Motor neuron (in vitro differentiated cells): ENCODE results near the gene MTA1. TPM values are rescaled to one million over a fixed set of nuclear protein-coding genes. Genes with fewer than 3 reads are reported as not detected.

ENCODE experiments used
- ATAC-seq, 8 experiments: fragments of 200-7000 bp; cut with Tn5 transposase; replicated peaks in 6 of 8; 2 replicates each; pipeline ENCODE4 v1.8.0; 2021; ENCODE audit warnings: mild to moderate bottlenecking in 8 of 8, moderate library complexity in 8 of 8
- H3K27ac ChIP-seq, 2 donors: fragments of 250-450 bp; sonication (Bioruptor Pico); 2 replicates each; pipeline ENCODE4 v1.9.0; 2021; ENCODE audit warnings: antibody characterized with exemption in 2 of 2, mild to moderate bottlenecking in 2 of 2, moderate library complexity in 1 of 2
- H3K4me1 ChIP-seq, 2 donors: fragments of 250-450 bp; sonication (Bioruptor Pico); replicated peaks in 1 of 2; 2 replicates each; pipeline ENCODE4 v1.6.1; 2021; ENCODE audit warnings: antibody characterized with exemption in 2 of 2, mild to moderate bottlenecking in 2 of 2, moderate library complexity in 1 of 2
- H3K4me3 ChIP-seq, 5 donors: fragments of 250-450 bp; sonication (Bioruptor Pico); 2 replicates each; pipeline ENCODE4 v1.9.0; 2021; ENCODE audit warnings: antibody characterized with exemption in 5 of 5, mild to moderate bottlenecking in 5 of 5, moderate library complexity in 4 of 5
- WGBS, 10 experiments: fragments of 450-650 bp; shearing (Covaris generic); methylation state at CpG; one replicate each; pipeline ENCODE4 v1.0.0; 2022; 5-methylcytosine and 5-hydroxymethylcytosine counted together
- in situ Hi-C, 9 experiments: fragments of 400-800 bp; cut with MboI; loops; one replicate each; pipeline ENCODE4 v1.15.0; 2021; ENCODE audit warnings: low sequenced_read_pairs in 9 of 9, low pct_unique_long_range_greater_than_20kb in 2 of 9; ENCODE audit not compliant: unreplicated experiment in 9 of 9
- total RNA-seq, 8 experiments: library from RNA; unstranded; fragments of 300-600 nt; gene quantifications; 2 replicates each; pipeline versions ENCODE4 v1.2.3 to v1.2.4, GENCODE V29; 2022

Gene MTA1
- total RNA-seq, 8 experiments from 2014 or later, result 27.1 to 101 (median 52.4) TPM

- in situ Hi-C loops, result no loop called here
- H3K4me1 ChIP-seq, result no peaks in the 10 kb centered on the region
- no peak overlapping the region for H3K4me3 ChIP-seq
- ATAC-seq, result no peak
- H3K27ac ChIP-seq, result no peak overlapping the region
- 90 to 100% (median 100%) methylated on average over 1 to 17 of the region's 32 CpGs; no CpG with 5 or more reads in 6 of the 10 experiments for WGBS, 10 experiments
Measured at GRCh38 chr14:105383083-105383730, 36.4 kb upstream of the MTA1 start.

GRCh38 chr14:105384041-105384557, 35.5 kb upstream of the MTA1 start:
- ATAC-seq, result no peak
- in situ Hi-C loops, result no loop called here
- Histone ChIP-seq H3K4me1 (no peaks in the 10 kb centered on the region), H3K4me3 (no peak overlapping the region), H3K27ac (no peak overlapping the region)
- WGBS, 10 experiments, result 98 to 100% (median 100%) methylated on average over 1 to 7 of the region's 23 CpGs; no CpG with 5 or more reads in 7 of the 10 experiments

GRCh38 chr14:105384605-105385321, 34.9 kb upstream of the MTA1 start:
- Histone ChIP-seq H3K4me1 (no peaks in the 10 kb centered on the region), H3K27ac (no peak overlapping the region), H3K4me3 (no peak overlapping the region)
- in situ Hi-C loops, result no loop called here
- WGBS, 10 experiments, result 94 to 100% methylated on average over 3 of the region's 29 CpGs; no CpG with 5 or more reads in 8 of the 10 experiments
- ATAC-seq, result no peak

DNA sequence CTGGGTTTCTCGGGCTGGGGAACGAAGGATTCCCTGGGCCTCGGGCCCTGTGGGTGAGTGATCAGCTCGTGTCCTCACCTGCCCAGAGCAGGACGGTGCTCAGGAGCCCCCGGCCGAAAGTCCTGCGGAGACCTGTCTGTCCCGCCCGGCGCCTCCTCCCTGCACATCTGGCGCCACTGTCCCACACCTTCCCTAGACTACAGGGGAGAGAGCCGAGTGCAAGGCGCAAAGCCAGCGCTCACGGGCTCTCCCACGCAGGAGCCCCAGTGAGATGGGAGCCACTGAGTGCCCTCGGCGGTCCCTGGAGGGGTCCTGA, 34.3 kb upstream of the MTA1 start:
- in situ Hi-C loops, result no loop called here
- no peak for ATAC-seq
- no peaks in the 10 kb centered on the region for H3K4me1 ChIP-seq
- H3K27ac ChIP-seq, result no peak overlapping the region
- H3K4me3 ChIP-seq, result no peak overlapping the region
- 84 to 100% (median 89%) methylated on average over 3 to 8 of the region's 19 CpGs; no CpG with 5 or more reads in 6 of the 10 experiments for WGBS, 10 experiments

- in situ Hi-C loops, result no loop called here
- H3K4me3 ChIP-seq, result no peak overlapping the region
- H3K4me1 ChIP-seq, result no peaks in the 10 kb centered on the region
- WGBS, 10 experiments, result 82 to 100% (median 94%) methylated on average over 1 to 7 of the region's 22 CpGs; no CpG with 5 or more reads in 2 of the 10 experiments
- no peak overlapping the region for H3K27ac ChIP-seq
- no peak for ATAC-seq
Measured at GRCh38 chr14:105385698-105386365, 33.8 kb upstream of the MTA1 start.

DNA sequence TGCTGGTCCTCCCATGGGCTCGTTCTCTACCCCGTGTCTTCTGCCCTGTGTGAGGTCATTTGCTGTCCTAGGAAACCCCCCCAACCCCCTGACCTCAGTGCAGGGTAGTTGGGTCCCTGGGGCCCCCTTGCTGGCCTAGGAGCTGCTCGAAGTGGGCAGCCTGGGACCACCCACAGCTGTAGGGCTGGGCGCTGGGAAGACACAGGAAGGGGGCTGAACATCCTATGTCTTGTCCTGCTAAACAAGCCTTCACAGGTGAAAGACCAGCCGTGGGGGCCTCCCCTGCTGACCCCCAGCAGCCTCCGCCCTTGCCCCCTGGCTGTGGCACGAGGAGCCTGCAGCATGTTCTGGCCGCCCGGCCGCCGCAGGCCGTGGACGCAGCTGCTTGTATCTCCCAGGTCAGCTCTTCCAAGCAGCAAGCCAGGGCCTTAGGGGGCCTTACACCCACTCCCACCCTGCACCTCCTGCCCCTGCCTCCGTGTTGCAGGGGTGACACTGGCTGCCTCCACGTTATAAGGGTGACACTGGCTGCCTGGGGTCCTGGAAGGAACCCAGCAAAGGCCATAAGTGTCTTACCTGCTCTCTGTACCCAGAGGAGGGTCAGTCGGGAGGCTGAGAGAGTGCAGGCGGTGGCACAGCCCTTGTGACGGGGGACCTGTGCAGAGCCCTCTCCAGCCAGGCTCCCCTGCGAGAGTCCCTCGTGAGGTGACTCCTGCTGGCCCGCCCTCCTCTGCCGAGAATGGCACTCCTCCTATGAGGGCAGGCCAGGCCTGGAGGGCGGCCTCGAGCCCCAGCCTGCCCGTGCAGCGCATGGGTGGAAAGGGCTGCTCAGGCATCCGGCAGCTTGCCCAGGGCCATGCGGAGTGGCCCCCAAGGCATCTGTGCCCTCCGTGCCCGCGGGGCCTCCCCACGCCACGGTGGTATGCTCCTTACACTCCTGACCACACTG, 32.8 kb upstream of the MTA1 start:
- no peak for ATAC-seq
- 90 to 98% (median 91%) methylated on average over 2 to 8 of the region's 33 CpGs; no CpG with 5 or more reads in 7 of the 10 experiments for WGBS, 10 experiments
- no peak overlapping the region for H3K4me3 ChIP-seq
- H3K4me1 ChIP-seq, result no peaks in the 10 kb centered on the region
- no peak overlapping the region for H3K27ac ChIP-seq
- in situ Hi-C loops, result no loop called here

- 87% methylated on average over 3 of the region's 10 CpGs; no CpG with 5 or more reads in 9 of the 10 experiments for WGBS, 10 experiments
- no peak overlapping the region for H3K27ac ChIP-seq
- no peaks in the 10 kb centered on the region for H3K4me1 ChIP-seq
- ATAC-seq, result no peak
- in situ Hi-C loops, result no loop called here
- no peak overlapping the region for H3K4me3 ChIP-seq
Measured at GRCh38 chr14:105387530-105387922, 32.1 kb upstream of the MTA1 start.

- ATAC-seq, result peak in 1 of 8 experiments; percentile 13
- 82 to 100% (median 88%) methylated on average over 1 to 11 of the region's 25 CpGs; no CpG with 5 or more reads in 5 of the 10 experiments for WGBS, 10 experiments
- H3K27ac ChIP-seq, result no peak overlapping the region
- in situ Hi-C loops, result no loop called here
- no peak overlapping the region for H3K4me3 ChIP-seq
- H3K4me1 ChIP-seq, result no peaks in the 10 kb centered on the region
Measured at GRCh38 chr14:105388110-105388951, 31.3 kb upstream of the MTA1 start.

DNA sequence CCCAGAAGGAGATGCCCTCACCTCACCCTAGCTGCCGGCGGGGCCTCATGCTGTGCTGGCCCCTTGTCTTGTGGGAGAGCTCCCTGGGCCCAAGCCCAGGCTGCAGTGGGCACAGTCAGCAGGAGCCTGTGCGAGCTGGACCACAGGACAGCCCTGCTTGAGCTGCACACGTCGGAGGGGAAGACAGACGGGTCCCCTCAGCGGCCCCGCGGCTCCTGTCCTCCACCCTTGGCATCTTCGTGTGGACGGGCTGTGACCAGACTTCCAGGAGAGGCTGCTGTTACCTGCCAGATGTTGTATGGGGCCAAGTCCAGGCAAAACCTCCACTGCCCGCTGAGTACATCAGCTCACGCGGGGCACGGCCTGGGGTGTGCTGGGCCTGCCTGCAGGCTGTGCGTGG, 30.7 kb upstream of the MTA1 start:
- peak in 1 of 8 experiments; percentile 17 for ATAC-seq
- H3K4me1 ChIP-seq, result no peaks in the 10 kb centered on the region
- in situ Hi-C loops, result no loop called here
- WGBS, 10 experiments, result 80 to 100% methylated on average over 1 to 4 of the region's 16 CpGs; no CpG with 5 or more reads in 8 of the 10 experiments
- H3K4me3 ChIP-seq, result no peak overlapping the region
- no peak overlapping the region for H3K27ac ChIP-seq

GRCh38 chr14:105389534-105389933, 30.1 kb upstream of the MTA1 start:
- ATAC-seq, result peak in 3 of 8 experiments; percentile 22 to 67 (median 36)
- in situ Hi-C loops, result no loop called here
- Histone ChIP-seq H3K4me1 (peaks cover 0 to 1% of the 10 kb centered on the region in 2 donors), H3K4me3 (no peak overlapping the region), H3K27ac (no peak overlapping the region)
- 100% methylated on average over 1 to 2 of the region's 12 CpGs; no CpG with 5 or more reads in 8 of the 10 experiments for WGBS, 10 experiments

DNA sequence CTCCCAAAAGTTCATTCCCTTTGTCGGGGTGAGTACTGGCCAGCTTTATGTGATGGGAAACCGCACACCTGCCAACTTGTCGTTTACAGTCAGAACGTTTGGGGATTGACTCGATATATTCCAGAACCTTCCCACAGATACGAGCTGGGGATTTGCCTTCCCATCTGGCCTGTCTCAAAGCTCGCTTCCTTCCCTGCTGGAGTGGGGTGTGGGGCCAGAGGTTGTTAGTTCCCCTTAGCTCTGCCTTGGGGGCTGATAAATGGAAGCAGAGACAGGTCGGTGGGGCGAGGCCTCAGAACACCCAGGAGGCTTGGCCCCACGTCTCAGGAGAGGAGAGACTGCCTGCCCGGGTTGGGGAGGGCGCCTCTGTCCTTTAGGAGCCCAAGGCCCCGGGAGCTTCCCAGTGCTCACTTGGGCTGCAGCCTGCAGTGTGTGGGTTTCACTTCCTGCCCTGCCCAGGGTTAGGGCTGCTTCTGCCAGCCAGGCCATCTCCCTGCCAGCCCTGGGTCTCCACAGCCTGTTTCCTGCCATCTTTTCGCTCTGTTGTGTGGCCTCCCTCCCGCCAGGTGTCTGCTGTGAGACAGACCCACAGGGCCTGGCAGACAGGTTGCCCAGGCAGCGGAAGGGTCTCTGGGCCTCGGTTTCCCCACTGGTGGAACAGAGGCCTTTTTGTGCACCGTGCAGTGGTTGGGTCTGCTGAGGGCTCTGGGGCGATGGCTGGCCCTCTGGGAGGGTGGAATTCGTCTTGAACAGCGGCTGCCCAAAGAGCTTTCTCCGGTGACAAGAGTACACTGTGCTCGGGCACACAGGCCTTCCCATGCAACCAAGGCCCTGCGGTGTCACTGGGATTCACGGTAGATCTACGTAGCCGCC, 29.4 kb upstream of the MTA1 start:
- Histone ChIP-seq H3K4me1 (peaks cover 3 to 7% of the 10 kb centered on the region in 2 donors), H3K27ac (no peak overlapping the region), H3K4me3 (no peak overlapping the region)
- WGBS, 10 experiments, result 64 to 100% (median 94%) methylated on average over 1 to 15 of the region's 27 CpGs; no CpG with 5 or more reads in 3 of the 10 experiments
- ATAC-seq, result peak in 1 of 8 experiments; percentile 19
- in situ Hi-C loops, result no loop called here
